Liver (tissue), 9 donors: ENCODE data around the gene RANBP6. TPM values are rescaled to one million over a fixed set of nuclear protein-coding genes. Genes with fewer than 3 reads are reported as not detected.

Experiments used
- DNase-seq: peaks from one replicate; pipeline ENCODE4 v3.0.0-alpha.2; 2017; ENCODE audit warnings: low spot score
- H3K27ac ChIP-seq, 2 donors: one replicate each; pipeline ENCODE4 v1.7.0; 2013; ENCODE audit warnings: inconsistent platforms in 2 of 2, low read length in 2 of 2, control low read depth in 1 of 2, low read depth in 1 of 2, mild to moderate bottlenecking in 1 of 2
- H3K27me3 ChIP-seq, 4 donors: one replicate each; pipeline versions ENCODE4 v1.6.1 to v1.7.0; 2013; ENCODE audit warnings: low read length in 3 of 4, inconsistent platforms in 1 of 4, mild to moderate bottlenecking in 1 of 4, moderate library complexity in 1 of 4; ENCODE audit not compliant: control insufficient read depth in 4 of 4, insufficient read depth in 4 of 4
- H3K36me3 ChIP-seq, 4 donors: one replicate each; pipeline versions ENCODE4 v1.6.1 to v1.7.0; 2013; ENCODE audit warnings: low read length in 3 of 4, mild to moderate bottlenecking in 3 of 4, low read depth in 1 of 4, moderate library complexity in 1 of 4; ENCODE audit not compliant: control insufficient read depth in 4 of 4, insufficient read depth in 3 of 4
- H3K4me1 ChIP-seq, 4 donors: one replicate each; pipeline versions ENCODE4 v1.6.1 to v1.7.0; 2013; ENCODE audit warnings: low read length in 3 of 4, mild to moderate bottlenecking in 3 of 4, moderate library complexity in 1 of 4; ENCODE audit not compliant: control insufficient read depth in 4 of 4, insufficient read depth in 4 of 4
- H3K4me3 ChIP-seq, 3 donors: one replicate each; pipeline versions ENCODE4 v1.6.1 to v1.7.0; 2013; ENCODE audit warnings: low read length in 3 of 3, control low read depth in 1 of 3, low read depth in 1 of 3, mild to moderate bottlenecking in 1 of 3
- H3K9ac ChIP-seq, 2 donors: one replicate each; pipeline ENCODE4 v1.7.0; 2013; ENCODE audit warnings: low read length in 2 of 2, mild to moderate bottlenecking in 2 of 2, moderate library complexity in 2 of 2, control low read depth in 1 of 2, low read depth in 1 of 2
- H3K9me3 ChIP-seq, 4 donors: one replicate each; pipeline versions ENCODE4 v1.6.1 to v1.7.0; 2013; ENCODE audit warnings: low read length in 3 of 4; ENCODE audit not compliant: control insufficient read depth in 4 of 4
- ATF3 ChIP-seq: IDR thresholded peaks from 2 replicates; pipeline ENCODE4 v1.6.1; 2016; ENCODE audit warnings: antibody characterized with exemption
- CTCF ChIP-seq: fragments of 150-350 bp; IDR thresholded peaks from 2 replicates; pipeline ENCODE4 v1.5.1; 2017; ENCODE audit warnings: improper control_type of control experiment, low read depth, low read length; ENCODE audit not compliant: missing input control
- EGR1 ChIP-seq, 2 donors: IDR thresholded peaks; 2 replicates each; pipeline ENCODE4 v1.6.1; 2016 to 2018; ENCODE audit warnings: antibody characterized with exemption in 2 of 2, low read depth in 2 of 2
- FOXA2 ChIP-seq: IDR thresholded peaks from 2 replicates; pipeline ENCODE4 v1.6.1; 2016; ENCODE audit warnings: antibody characterized with exemption
- GABPA ChIP-seq, 2 donors: IDR thresholded peaks in 1 of 2; conservative IDR thresholded peaks in 1 of 2; 2 replicates each; pipeline ENCODE4 v1.6.1; 2016; ENCODE audit warnings: antibody characterized with exemption in 2 of 2, mild to moderate bottlenecking in 1 of 2, moderate library complexity in 1 of 2
- HNF4A ChIP-seq, 2 donors: conservative IDR thresholded peaks; 2 replicates each; pipeline ENCODE4 v1.6.1; 2016; ENCODE audit warnings: antibody characterized with exemption in 2 of 2, mild to moderate bottlenecking in 2 of 2
- HNF4G ChIP-seq: IDR thresholded peaks from 2 replicates; pipeline ENCODE4 v1.6.1; 2016; ENCODE audit warnings: antibody characterized with exemption
- MAX ChIP-seq: IDR thresholded peaks from 2 replicates; pipeline ENCODE4 v1.6.1; 2016; ENCODE audit warnings: antibody characterized with exemption
- NR2F2 ChIP-seq: IDR thresholded peaks from 2 replicates; pipeline ENCODE4 v1.6.1; 2016; ENCODE audit warnings: antibody characterized with exemption
- RAD21 ChIP-seq, 2 donors: IDR thresholded peaks; 2 replicates each; pipeline ENCODE4 v1.6.1; 2016; ENCODE audit warnings: antibody characterized with exemption in 2 of 2, mild to moderate bottlenecking in 2 of 2
- RXRA ChIP-seq, 2 donors: IDR thresholded peaks; 2 replicates each; pipeline ENCODE4 v1.6.1; 2017 to 2018; ENCODE audit warnings: antibody characterized with exemption in 2 of 2, mild to moderate bottlenecking in 1 of 2
- SP1 ChIP-seq: IDR thresholded peaks from 2 replicates; pipeline ENCODE4 v1.6.1; 2018; ENCODE audit warnings: antibody characterized with exemption, mild to moderate bottlenecking
- TAF1 ChIP-seq: conservative IDR thresholded peaks from 2 replicates; pipeline ENCODE4 v1.6.1; 2016; ENCODE audit warnings: antibody characterized with exemption, mild to moderate bottlenecking
- YY1 ChIP-seq: IDR thresholded peaks from 2 replicates; pipeline ENCODE4 v1.6.1; 2016; ENCODE audit warnings: antibody characterized with exemption, mild to moderate bottlenecking
- ZBTB33 ChIP-seq: IDR thresholded peaks from 2 replicates; pipeline ENCODE4 v1.6.1; 2016; ENCODE audit warnings: antibody characterized with exemption
- WGBS: extraction: QIAGEN DNeasy Blood & Tissue Kit; methylation state at CpG from one replicate; pipeline ENCODE4 v1.1.7; 2013; 5-methylcytosine and 5-hydroxymethylcytosine counted together
- polyA plus RNA-seq, 2 donors: library from polyadenylated mRNA; stranded (reverse) in 1 of 2; unstranded in 1 of 2; fragments of 200-250 nt in 1 of 2; fragments of >200 nt in 1 of 2; fragmentation: Nextera tagmentation in 1 of 2; extraction: Ambion mirVana in 1 of 2; gene quantifications; one replicate each; pipeline versions ENCODE4 v1.2.1 to v1.2.3, GENCODE V29; 2013 to 2015
- total RNA-seq, 2 donors: library from RNA; depleted of rRNA; stranded (reverse); fragments of >200 nt; gene quantifications; one replicate each; pipeline ENCODE4 v1.2.3, GENCODE V29; 2014
- TF ChIP-seq, protein P1 (sequence below): IDR thresholded peaks from 2 replicates; pipeline ENCODE4 v1.6.1; 2016; ENCODE audit warnings: antibody characterized with exemption, mild to moderate bottlenecking
- donor health status: healthy.
- donor health status: healthy.
- donor health status: healthy.
- donor health status: healthy.
- donor health status: healthy.

Gene RANBP6
- total and polyA plus RNA-seq, 4 donors = 6.2 to 15.9 (median 11.1) TPM

DNA sequence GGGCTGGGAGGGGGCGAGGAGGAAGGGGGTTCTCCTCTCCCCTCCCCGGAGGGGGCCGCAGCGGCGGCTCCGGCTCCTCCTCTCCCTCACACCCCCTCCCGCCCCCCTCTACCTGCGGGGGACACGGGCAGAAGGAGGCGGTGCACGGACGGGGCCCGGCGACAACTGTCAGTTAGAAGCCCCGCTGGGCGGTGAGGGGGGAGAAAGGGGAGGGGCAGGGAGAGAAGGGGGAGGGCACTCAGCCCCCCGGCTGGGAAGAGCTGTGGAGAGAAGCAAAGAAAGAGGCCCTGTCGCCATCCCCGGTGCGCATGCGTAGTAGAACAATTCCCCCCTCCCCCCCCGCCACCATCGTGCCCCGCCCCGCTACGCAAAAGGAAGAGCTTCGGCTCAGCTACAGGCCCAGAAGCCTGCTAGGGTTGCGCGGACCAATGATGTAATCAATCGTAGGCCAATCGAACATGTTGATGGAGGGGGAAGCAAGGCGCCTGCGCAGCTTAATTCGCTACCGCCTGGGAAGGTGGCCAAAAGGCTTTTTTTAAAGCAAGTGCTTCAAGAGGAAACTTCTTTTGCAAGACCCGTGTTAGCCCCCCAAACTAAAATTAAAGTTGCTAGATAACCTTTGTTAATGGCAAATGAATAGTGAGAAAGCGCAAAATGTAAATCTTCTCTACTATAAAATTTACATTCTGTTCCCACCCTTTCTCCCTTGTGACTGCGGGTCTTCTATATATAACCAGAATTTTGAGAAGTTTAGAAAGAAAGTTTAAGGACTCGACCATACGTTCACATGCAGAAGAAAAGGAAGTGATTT is 7.0 kb downstream of the RANBP6 start (continued):
- no peak for TF ChIP-seq TAF1
- TF ChIP-seq GABPA (IDR thresholded peaks at IDR 0.05 in 1 of 2, conservative IDR thresholded peaks at IDR 0.05 in 1 of 2) = peak in 1 of 2 donors; percentile 51
- TF ChIP-seq YY1 = peak; percentile 76
- peak in 1 of 2 donors; percentile 7 for TF ChIP-seq HNF4A (conservative IDR thresholded peaks at IDR 0.05)
- TF ChIP-seq, protein P1, sequence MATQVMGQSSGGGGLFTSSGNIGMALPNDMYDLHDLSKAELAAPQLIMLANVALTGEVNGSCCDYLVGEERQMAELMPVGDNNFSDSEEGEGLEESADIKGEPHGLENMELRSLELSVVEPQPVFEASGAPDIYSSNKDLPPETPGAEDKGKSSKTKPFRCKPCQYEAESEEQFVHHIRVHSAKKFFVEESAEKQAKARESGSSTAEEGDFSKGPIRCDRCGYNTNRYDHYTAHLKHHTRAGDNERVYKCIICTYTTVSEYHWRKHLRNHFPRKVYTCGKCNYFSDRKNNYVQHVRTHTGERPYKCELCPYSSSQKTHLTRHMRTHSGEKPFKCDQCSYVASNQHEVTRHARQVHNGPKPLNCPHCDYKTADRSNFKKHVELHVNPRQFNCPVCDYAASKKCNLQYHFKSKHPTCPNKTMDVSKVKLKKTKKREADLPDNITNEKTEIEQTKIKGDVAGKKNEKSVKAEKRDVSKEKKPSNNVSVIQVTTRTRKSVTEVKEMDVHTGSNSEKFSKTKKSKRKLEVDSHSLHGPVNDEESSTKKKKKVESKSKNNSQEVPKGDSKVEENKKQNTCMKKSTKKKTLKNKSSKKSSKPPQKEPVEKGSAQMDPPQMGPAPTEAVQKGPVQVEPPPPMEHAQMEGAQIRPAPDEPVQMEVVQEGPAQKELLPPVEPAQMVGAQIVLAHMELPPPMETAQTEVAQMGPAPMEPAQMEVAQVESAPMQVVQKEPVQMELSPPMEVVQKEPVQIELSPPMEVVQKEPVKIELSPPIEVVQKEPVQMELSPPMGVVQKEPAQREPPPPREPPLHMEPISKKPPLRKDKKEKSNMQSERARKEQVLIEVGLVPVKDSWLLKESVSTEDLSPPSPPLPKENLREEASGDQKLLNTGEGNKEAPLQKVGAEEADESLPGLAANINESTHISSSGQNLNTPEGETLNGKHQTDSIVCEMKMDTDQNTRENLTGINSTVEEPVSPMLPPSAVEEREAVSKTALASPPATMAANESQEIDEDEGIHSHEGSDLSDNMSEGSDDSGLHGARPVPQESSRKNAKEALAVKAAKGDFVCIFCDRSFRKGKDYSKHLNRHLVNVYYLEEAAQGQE = no peak
- TF ChIP-seq RAD21 (IDR thresholded peaks at IDR 0.05) = no peak
- no peak for TF ChIP-seq EGR1 (IDR thresholded peaks at IDR 0.05; ENCODE audit: low read depth in 2 of 2)

- WGBS = 1% methylated on average over 54 of the region's 54 CpGs
- DNase-seq = peak; percentile 83
- H3K27ac ChIP-seq = peak overlapping the region; percentile 81 to 90
Observed at GRCh38 chr9:6007770-6008168, 7.7 kb downstream of the RANBP6 start.

More at GRCh38 chr9:6007770-6008168, 7.7 kb downstream of the RANBP6 start:
- Histone ChIP-seq H3K27me3 (no peaks in the 10 kb centered on the region), H3K4me3 (peak overlapping the region; percentile 57 to 96 (median 74)), H3K4me1 (peaks cover 1 to 32% (median 18%) of the 10 kb centered on the region in 4 donors), H3K9ac (peak overlapping the region in 1 of 2 donors; percentile 80), H3K36me3 (peaks cover 0 to 8% (median 0%) of the 10 kb centered on the region in 4 donors), H3K9me3 (no peaks in the 10 kb centered on the region)
- no peak for TF ChIP-seq SP1
- TF ChIP-seq MAX = no peak
- no peak for TF ChIP-seq YY1
- no peak for TF ChIP-seq TAF1
- TF ChIP-seq CTCF = no peak
- no peak for TF ChIP-seq GABPA (IDR thresholded peaks at IDR 0.05 in 1 of 2, conservative IDR thresholded peaks at IDR 0.05 in 1 of 2)
- TF ChIP-seq HNF4G = no peak
- no peak for TF ChIP-seq ATF3
- no peak for TF ChIP-seq HNF4A (conservative IDR thresholded peaks at IDR 0.05)
- no peak for TF ChIP-seq ZBTB33
- no peak for TF ChIP-seq RXRA (IDR thresholded peaks at IDR 0.05)
- no peak for TF ChIP-seq FOXA2
- no peak for TF ChIP-seq RAD21 (IDR thresholded peaks at IDR 0.05)
- no peak for TF ChIP-seq NR2F2
